HL-60/S4 treated with phorbol 12-myristate 13-acetate at 8.2 ng/mL for 4 days and 3 days (cell line): Measurements from ENCODE around the gene SERPINC1.
"Not testable (repeated sequence)": the region's sequence is repeated elsewhere in the genome, so short reads cannot be mapped to it uniquely, and the experiment has no call there.

ENCODE experiments used
- in situ Hi-C: fragments of 300-500 bp; cut with MboI; formaldehyde crosslinking; loops from 2 replicates; pipeline ENCODE4 v1.15.0; 2022; ENCODE audit warnings: low sequenced_read_pairs

Gene SERPINC1

DNA sequence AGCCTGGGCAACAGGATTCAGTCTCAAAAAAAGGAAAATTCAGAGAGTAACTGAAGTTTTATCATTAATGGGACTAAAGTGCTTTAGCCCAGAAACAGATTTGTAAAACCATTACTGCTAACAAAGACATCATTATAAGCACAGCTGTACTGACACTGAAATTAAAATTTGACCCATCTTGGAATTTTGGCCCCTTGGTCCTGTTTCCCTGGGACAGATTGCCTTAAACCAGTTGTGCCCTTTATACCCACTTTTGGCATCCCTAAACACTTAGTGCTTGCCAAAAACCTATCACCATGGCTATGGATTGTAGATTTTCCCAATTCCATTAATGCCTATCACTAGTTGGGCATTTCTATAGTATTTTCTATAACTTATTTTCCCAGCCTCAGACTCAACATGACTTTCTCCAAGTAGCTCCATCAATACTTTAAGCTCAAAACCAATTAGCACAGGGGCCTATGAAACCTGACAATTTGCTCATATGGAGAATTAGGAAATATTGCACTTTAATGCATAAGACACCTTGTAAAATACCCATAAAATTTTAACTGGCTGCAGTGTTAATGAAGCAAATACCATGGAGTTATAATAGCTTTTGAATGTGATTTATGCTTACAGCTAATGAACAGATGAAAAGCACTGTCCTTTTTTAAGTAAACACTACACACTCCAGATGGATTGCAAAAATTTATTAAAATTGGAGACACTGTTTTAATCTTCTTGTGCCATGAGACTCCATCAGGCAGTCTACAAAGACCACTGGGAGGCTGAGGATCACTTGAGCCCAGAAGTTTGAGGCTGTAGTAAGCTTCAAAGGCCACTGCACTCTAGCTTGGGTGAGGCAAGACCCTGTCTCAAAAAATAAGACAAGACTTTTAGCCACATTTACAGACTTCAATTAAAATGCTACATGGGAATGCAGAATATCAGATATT lies 53.6 kb downstream of the SERPINC1 start:
- in situ Hi-C loops = no loop called here

DNA sequence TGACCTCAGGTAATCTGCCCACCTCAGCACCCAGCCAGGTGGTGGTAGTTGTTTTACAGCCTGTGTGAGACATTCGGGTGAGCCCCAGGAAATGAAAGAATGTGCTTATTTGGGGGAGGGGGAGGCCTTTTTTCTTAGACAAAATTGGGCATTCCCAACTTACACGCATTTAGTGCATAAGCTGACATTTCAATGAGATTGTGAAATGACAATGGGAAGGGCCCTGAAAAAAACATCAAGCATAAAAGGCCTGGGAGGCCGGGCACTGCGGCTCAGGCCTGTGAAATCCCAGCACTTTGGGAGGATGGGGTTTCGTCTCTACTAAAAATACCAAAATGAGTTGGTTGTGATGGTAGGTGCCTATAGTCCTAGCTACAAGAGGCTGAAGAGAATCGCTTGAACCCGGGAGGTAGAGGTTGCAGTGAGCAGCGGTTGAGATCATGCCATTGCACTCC lies 54.3 kb downstream of the SERPINC1 start:
- in situ Hi-C loops = no loop called here

DNA sequence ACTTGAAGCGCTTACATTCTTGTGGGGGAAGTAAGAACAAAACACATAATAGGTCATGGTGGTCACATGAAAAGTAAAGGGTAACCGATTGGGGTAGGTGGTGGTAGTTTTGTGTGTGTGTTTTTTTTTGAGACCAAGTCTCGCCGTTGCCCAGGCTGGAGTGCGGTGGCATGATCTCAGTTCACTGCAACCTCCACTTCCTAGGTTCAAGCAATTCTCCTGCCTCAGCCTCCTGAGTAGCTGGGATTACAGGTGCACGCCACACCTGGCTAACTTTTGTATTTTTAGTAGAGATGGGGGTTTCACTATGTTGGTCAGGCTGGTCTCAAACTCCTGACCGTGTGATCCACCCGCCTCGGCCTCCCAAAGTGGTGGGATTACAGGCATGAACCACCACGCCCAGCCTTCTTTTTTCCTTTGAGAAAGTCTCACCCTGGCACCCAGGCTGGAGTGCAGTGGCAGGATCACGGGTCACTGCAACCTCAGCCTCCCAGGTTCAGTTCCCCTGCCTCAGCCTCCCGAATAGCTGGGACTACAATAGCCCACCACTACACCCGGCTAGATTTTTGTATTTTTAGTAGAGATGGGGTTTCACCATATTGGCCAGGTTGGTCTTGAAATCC lies 54.9 kb downstream of the SERPINC1 start:
- in situ Hi-C loops = not testable (repeated sequence)

DNA sequence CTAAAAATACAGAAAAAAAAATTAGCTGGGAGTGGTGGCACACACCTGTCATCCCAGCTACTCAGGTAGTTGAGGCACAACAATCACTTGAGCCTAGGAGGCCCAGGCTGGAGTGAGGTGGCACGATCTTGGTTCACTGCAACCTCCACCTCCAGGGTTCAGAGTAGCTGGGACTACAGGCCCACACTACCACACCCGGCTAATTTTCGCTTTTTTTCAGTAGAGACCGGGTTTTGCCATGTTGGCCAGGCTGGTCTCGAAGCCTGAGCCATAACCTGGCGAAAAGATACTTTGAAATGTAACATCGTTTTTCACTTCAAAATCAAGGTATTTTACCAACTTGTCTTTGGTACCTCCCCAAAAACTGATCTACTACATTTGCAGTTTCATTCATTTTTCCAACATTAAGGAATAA lies 55.4 kb downstream of the SERPINC1 start:
- in situ Hi-C loops = no loop called here

DNA sequence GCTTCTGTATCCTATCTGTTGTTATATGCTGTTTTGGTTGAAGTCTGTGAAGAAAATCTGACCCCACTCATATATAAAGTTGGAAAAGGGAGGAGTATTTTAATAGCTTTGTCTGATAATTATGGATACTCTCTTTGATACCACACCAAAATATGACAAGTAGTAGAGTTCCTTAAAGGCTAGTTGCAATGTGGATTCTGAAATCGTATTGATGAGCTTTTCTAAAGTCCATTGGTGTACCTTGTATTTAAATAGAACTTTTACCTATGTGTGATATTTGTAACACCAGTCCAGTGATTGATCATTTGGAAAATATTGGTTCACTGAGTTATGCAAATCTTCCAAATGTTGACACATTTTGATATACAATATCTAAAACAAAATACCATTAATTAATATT lies 57.1 kb downstream of the SERPINC1 start:
- in situ Hi-C loops = no loop called here

DNA sequence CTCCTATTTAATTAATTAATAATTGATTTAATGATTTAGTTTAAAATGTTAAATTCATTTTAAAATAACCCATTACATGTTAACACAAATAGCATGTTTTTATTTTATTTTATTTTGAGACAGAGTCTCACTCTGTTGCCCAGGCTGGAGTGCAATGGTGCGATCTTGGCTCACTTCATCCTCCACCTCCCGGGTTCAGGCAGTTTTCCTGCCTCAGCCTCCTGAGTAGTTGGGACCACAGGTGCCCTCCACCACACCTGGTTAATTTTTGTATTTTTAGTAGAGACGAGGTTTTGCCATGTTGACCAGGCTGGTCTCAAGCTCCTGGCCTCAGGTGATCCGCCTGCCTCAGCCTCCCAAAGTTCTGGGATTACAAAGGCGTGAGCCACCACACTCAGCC lies 57.6 kb downstream of the SERPINC1 start:
- in situ Hi-C loops = not testable (repeated sequence)

DNA sequence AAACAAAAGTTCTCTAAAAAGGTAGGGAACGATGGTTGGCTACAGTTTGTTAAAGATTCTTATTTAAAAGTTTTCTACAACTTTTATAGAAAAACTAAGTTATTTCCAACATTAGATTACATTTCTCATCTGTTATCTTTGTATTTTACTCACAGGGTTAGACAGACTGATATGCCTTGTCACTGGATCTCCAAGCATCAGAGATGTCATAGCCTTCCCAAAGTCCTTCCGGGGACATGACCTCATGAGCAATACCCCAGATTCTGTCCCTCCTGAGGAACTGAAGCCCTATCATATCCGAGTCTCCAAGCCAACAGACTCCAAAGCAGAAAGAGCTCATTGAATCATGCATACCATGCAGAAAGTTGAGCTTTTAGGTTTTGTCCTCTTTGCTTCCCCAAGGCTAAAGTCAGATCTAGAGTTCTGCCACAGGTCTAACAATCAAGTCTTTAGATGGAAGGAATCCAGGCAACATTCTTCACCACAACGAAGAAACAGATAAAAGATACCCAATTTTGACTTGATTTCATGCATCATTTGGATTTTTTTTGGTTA lies 59.7 kb downstream of the SERPINC1 start:
- in situ Hi-C loops = no loop called here

DNA sequence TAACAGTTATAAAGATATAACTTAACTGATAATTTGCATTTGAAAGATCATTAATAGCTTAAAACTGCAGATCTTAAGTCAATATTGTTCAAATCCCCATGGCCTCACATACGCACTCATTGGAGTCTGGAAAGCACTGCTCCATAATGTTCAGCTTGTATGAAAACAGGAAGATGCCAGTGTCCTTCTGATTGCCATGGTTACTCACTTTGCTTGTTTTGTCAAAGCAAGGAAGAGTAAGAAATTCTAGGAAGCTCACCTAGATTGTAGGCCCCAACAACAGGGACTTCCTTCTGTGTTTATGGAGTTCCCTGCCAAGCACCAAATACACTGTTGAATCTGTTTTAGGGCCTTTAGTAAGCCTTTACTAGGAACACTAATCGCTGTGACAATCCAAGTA lies 60.2 kb downstream of the SERPINC1 start:
- in situ Hi-C loops = no loop called here

DNA sequence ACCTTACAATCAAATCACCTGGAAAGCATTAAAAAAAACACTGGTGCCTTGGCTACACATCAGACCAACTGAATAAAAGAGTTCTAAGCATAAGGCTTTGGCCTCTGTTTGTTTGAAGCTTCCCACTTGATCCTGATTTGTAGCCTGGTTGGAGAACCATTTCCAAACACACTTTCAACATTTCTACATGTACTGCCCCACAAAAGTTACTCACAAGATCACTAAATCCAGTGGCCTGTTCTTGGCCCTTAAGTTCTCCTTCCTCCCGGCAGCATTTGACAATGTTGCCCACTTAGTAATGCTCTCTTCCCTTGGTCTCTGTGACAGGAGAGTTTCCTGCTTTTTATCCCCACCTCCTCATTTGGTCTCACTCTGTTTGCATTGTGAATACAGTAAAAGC lies 61.1 kb downstream of the SERPINC1 start:
- in situ Hi-C loops = no loop called here
